Middle frontal gyrus (tissue), 1 donor: ENCODE measurements around the gene MCF2L2.
"Not testable (repeated sequence)": the region's sequence is repeated elsewhere in the genome, so short reads cannot be mapped to it uniquely, and the experiment has no call there.

Source experiments
- DNase-seq: peaks from one replicate; pipeline ENCODE4 v3.0.0-alpha.2; 2015; ENCODE audit warnings: low spot score; ENCODE audit errors: extremely low spot score

The MCF2L2 gene

DNA sequence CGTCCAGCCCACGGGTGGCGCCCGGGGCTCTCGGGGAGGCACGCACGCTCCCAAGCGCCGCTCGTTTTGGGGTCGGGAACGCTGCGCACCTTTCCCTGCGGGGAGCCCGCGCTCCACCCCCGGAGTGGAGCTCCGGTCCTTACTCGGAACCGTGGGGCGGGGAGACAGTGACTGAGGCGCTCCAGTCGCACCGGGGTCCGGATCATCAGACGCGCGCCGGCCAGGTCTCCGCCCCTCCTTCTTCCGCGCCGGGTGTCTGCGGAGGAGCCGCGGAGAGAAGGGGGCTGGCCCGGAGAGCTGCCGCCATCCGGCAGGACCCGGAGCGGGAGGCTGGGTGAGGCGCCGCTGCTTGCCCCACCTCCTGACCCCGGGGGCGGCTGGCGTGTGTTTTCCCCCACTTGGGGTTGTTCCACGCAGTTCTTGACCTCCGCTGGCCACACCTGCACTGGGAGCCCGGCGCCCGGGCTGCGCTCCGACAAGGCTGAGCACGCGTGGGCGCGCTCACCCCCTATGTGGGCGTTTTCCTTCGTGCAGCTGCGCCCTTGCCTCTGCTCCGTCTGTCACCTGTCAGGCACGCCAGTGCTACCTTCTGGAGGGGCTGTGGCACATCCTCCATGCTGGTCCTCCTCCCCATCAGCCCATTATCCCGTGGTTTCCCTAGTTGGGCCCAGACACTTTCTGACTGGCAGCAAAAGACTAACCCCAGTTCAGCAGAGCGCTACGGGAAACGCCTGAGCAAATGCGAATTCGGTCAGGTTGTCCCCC is at the start of gene MCF2L2:
TSS of gene MCF2L2 (minus strand) at position 173 of the 765 bp plus-strand sequence. CDS start 642 bp downstream, outside the sequence.
- DNase-seq, result no peak

- DNase-seq, result no peak
These were observed 49.5 kb upstream of the MCF2L2 start for GRCh38 chr3:183477801-183478456.

- not testable (repeated sequence) for DNase-seq
These were observed 47.3 kb upstream of the MCF2L2 start for GRCh38 chr3:183475764-183476162.

GRCh38 chr3:183475016-183475763 is 46.8 kb upstream of the MCF2L2 start:
- DNase-seq, result no peak

- DNase-seq, result no peak
These were observed 45.5 kb upstream of the MCF2L2 start for GRCh38 chr3:183473969-183474368.

- no peak for DNase-seq
These were observed 43.7 kb upstream of the MCF2L2 start for GRCh38 chr3:183472155-183472554.

GRCh38 chr3:183468424-183468823 is 40.0 kb upstream of the MCF2L2 start:
- no peak for DNase-seq

- DNase-seq, result no peak
These were observed 38.2 kb upstream of the MCF2L2 start for GRCh38 chr3:183466575-183466974.

DNA sequence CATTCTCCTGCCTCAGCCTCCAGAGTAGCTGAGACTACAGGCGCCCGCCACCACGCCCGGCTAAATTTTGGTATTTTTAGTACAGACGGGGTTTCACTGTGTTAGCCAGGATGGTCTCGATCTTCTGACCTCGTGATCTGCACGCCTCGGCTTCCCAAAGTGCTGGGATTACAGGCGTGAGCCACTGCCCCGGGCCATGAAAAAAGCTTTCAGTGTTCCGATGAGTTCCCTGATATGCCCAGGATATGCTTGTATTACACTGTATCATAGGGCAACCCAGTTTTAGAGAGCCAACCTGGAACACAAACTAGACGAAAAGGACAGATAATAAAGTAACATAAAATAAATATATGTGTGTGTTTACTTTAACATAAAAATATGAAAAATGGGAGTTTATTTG is 37.3 kb upstream of the MCF2L2 start:
- not testable (repeated sequence) for DNase-seq

GRCh38 chr3:183464480-183464879 is 36.1 kb upstream of the MCF2L2 start:
- no peak for DNase-seq

DNA sequence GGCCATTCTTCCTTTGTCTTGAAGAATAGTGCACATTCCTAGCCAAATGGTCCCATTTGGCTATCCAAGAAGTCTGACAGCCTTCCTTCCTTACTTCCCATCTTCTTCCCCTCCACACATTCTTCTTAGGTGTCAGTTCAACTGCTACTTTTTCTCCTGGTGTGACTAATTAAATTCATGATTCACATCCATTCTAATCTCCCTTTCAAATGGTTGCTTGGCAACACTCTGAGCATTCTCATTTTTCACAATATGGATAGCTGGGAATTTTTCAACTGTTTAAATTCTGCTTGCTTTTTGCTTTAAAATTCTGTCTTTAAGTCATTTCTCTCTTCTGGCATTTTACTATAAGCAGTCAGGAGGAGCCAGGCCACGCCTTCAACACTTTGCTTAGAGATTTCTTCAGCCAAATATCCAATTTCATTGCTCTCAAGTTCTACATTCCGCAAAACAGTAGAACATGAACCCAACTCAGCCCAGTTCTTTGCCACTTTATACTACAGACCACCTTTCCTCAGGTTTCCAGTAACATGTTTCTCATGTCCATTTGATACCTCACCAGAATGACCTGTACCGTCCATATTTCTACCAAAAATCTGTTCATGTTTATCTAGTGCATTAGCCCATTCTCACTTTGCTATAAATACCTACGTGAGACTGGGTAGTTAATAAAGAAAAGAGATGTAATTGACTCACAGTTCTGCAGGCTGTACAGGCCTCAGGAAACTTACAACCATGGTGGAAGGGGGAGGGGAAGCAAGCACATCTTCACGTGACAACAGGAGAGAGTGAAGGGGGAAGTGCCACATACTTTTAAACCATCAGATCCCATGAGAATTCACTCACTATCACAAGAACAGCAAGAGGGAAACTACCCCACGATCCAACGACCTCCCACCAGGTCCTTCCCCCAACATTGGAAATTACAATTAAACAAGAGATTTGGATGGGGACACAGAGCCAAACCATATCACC is 31.9 kb upstream of the MCF2L2 start:
- no peak for DNase-seq

DNA sequence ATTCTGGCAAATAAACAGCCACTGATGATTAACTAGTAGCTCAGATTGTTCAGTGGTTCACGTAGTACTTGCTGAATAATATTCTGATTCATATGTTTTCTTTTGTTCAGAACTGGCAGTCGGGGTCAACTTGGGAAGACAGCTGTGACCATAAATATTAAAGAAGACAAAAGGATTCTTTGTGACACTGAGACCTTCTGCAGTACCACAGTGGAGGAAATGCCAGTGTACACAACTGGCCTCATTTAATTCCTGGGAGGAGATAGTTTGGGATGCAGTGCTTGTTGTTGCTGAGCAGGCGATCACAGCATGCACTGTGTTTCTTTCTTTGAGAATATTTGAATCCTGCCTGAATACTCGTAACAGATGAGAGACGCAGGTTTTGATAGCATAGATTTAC is 26.7 kb upstream of the MCF2L2 start:
- peak; percentile 46 for DNase-seq

GRCh38 chr3:183454064-183454463 is 25.6 kb upstream of the MCF2L2 start:
- no peak for DNase-seq

DNA sequence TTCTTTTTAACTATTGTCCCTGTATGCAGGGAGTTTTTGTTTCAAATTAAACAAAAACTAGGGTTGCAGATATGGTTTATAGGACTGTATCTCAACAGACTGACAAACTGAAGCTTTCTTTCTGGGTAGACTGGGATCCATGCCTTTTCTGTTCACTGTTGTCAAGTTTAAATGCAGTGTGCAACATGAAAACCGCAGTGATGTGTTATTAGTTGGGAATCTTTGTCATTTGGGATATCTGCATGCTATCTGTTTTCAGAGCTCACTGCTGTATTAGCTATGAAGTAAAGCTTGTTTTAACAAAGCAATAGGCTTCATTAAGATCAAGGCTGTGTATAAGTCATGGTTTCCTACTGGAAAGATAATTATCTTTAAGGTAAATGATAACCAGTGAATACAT is 21.4 kb upstream of the MCF2L2 start:
- no peak for DNase-seq

DNA sequence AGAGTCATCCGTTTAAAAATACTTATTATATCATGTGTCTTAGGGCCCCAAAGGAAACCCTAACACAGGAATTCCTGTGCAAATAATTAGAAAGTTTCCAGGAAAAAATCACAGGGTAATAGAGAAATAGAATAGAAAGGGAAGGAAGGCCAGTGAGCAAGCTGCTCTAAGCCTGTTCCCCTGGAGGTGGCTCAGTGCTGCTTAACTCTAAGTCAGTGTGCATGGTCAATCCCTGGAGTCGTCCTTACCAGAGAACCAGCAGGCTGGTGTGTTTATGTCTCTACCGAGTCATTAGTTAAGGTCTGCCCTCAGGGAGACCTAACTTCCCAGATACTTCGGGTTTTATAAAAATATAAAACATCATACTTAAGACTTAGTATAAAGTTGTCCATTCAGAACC is 21.0 kb upstream of the MCF2L2 start:
- no peak for DNase-seq

DNA sequence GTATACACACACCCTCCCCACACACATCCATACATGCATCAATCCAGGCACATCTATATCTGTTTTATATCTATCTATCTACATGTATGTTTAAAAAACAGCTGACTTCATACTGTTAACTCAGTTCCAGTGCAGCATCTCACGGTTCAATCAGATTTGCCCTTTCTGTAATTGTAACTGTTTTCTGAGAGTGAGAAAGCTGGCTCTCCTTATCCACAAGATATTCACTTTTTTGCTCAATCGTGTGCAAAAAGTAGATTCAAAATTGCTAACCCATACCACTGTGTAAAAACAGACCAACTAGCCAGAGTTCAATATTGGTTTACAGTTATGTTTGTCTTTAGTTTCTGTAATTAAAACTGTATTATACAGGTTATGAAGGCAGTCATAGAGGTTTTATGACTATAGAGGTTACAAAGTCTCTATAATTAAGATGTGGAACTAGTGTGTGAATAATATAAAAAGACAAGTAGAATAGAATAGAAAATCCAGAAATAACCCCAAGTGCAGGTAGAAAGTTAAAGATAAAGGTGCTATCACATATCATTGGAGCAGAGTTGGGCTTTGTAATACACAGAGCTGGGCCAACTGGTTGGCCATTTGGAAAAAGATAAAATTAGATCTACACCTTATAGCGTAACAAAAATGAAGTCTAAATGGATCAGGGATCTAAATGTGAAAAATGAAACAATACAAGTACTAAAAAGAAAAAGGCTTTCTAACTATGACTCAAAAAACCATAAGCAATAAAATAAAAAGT is 20.1 kb upstream of the MCF2L2 start:
- DNase-seq, result no peak

GRCh38 chr3:183447206-183448001 is 19.0 kb upstream of the MCF2L2 start:
- DNase-seq, result peak; percentile 73

DNA sequence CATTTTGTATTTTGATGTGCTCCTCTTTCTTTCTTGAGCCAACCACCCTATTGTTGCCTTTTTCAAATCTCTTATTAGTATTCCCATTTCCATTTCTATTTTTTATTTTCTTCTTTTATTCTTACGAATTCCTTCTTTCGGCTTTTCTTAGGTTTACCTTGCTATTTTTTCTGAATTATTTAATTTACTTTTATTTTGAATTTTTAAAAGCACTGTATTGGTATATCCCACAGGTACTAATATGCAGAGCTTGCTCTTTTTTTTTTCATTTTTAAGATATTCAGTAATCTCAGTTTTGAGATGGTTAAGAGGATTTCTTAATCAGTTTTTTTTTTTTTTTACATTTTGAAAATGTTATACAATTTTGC is 18.4 kb upstream of the MCF2L2 start:
- no peak for DNase-seq

GRCh38 chr3:183444748-183445147 is 16.3 kb upstream of the MCF2L2 start:
- no peak for DNase-seq
